Parathyroid adenoma (tissue), 2 donors: ENCODE results near the gene SYCP2.

Experiments used
- H2AFZ ChIP-seq: fragments of 300-600 bp; sonication (generic); one replicate; pipeline ENCODE4 v1.7.0; 2017; ENCODE audit warnings: antibody characterized with exemption, mild to moderate bottlenecking
- H3K27ac ChIP-seq: fragments of 300-600 bp; sonication (generic); one replicate; pipeline ENCODE4 v1.7.0; 2017
- H3K27me3 ChIP-seq: fragments of 300-600 bp; sonication (generic); one replicate; pipeline ENCODE4 v1.7.0; 2017; ENCODE audit warnings: low read length; ENCODE audit not compliant: control insufficient read depth, insufficient read depth
- H3K36me3 ChIP-seq: fragments of 300-600 bp; sonication (generic); one replicate; pipeline ENCODE4 v1.7.0; 2017; ENCODE audit warnings: low read length; ENCODE audit not compliant: control insufficient read depth, insufficient read depth
- H3K4me1 ChIP-seq: fragments of 300-600 bp; sonication (generic); one replicate; pipeline ENCODE4 v1.7.0; 2017; ENCODE audit warnings: control low read depth
- H3K4me2 ChIP-seq: fragments of 300-600 bp; sonication (generic); one replicate; pipeline ENCODE4 v1.7.0; 2017; ENCODE audit warnings: low read length
- H3K4me3 ChIP-seq: fragments of 300-600 bp; sonication (generic); one replicate; pipeline ENCODE4 v1.7.0; 2017; ENCODE audit warnings: low read depth, low read length
- H3K79me2 ChIP-seq: fragments of 300-600 bp; sonication (generic); one replicate; pipeline ENCODE4 v1.7.0; 2017; ENCODE audit warnings: control low read depth
- H3K9ac ChIP-seq: fragments of 300-600 bp; sonication (generic); one replicate; pipeline ENCODE4 v1.7.0; 2017; ENCODE audit warnings: mild to moderate bottlenecking
- H3K9me3 ChIP-seq: fragments of 300-600 bp; sonication (generic); one replicate; pipeline ENCODE4 v1.7.0; 2017; ENCODE audit warnings: low read length; ENCODE audit not compliant: control insufficient read depth
- TF ChIP-seq, protein P1 (sequence below): fragments of 300-600 bp; sonication (generic); IDR thresholded peaks from one replicate; pipeline ENCODE4 v1.7.0; 2017; ENCODE audit warnings: antibody characterized with exemption, mild to moderate bottlenecking
- donor health status: primary hyperparathyroidism.

The SYCP2 gene

DNA sequence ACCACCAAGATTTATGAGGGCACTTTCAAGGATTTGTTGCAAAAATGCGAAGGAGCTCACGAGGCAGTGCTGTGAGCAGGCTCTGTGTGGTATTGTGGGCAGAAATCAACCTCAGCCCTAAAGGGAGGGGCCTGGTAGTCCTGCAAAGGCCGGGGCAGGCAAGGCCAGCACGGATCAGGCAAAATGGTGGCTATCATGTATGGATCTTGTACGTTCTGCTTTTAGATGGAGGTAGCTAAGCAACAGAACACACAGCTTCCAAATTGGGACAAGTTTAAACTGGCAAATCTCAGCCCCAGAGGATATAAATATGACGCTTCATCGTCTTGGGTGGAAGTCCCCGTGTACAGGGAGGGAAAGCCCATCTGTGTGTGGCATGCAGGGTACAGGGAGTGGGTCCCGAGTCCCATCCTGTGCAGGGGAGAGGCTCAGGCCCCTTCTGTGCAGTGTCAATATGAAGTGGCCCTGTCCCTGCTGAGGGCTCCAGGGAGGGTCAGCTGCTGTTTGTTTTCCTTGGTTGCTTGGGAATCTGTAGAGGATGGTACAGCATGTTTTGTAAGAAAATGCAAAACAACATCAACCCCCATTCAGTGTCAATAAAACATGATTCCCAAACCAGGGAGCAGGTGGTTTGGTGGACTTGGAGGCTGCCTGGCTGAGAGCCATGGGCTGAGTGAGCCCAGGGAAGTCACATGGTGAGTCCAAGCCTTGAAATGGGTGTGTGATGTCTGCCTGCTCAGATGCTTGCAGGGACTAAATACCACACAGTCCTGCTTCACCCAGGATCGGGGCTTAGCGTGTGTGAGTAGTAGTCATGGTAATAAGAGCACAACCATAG is 113.0 kb downstream of the SYCP2 start:
- no peaks in the 10 kb centered on the region for H3K79me2 ChIP-seq
- H3K27ac ChIP-seq = no peak overlapping the region
- H3K4me3 ChIP-seq = no peak overlapping the region
- H3K27me3 ChIP-seq = no peaks in the 10 kb centered on the region
- no peak overlapping the region for H3K4me2 ChIP-seq
- no peaks in the 10 kb centered on the region for H3K4me1 ChIP-seq
- H3K9ac ChIP-seq = no peak overlapping the region
- no peaks in the 10 kb centered on the region for H3K9me3 ChIP-seq
- no peaks in the 10 kb centered on the region for H3K36me3 ChIP-seq
- TF ChIP-seq, protein P1, sequence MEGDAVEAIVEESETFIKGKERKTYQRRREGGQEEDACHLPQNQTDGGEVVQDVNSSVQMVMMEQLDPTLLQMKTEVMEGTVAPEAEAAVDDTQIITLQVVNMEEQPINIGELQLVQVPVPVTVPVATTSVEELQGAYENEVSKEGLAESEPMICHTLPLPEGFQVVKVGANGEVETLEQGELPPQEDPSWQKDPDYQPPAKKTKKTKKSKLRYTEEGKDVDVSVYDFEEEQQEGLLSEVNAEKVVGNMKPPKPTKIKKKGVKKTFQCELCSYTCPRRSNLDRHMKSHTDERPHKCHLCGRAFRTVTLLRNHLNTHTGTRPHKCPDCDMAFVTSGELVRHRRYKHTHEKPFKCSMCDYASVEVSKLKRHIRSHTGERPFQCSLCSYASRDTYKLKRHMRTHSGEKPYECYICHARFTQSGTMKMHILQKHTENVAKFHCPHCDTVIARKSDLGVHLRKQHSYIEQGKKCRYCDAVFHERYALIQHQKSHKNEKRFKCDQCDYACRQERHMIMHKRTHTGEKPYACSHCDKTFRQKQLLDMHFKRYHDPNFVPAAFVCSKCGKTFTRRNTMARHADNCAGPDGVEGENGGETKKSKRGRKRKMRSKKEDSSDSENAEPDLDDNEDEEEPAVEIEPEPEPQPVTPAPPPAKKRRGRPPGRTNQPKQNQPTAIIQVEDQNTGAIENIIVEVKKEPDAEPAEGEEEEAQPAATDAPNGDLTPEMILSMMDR = no peak
- H2AFZ ChIP-seq = no peak overlapping the region

DNA sequence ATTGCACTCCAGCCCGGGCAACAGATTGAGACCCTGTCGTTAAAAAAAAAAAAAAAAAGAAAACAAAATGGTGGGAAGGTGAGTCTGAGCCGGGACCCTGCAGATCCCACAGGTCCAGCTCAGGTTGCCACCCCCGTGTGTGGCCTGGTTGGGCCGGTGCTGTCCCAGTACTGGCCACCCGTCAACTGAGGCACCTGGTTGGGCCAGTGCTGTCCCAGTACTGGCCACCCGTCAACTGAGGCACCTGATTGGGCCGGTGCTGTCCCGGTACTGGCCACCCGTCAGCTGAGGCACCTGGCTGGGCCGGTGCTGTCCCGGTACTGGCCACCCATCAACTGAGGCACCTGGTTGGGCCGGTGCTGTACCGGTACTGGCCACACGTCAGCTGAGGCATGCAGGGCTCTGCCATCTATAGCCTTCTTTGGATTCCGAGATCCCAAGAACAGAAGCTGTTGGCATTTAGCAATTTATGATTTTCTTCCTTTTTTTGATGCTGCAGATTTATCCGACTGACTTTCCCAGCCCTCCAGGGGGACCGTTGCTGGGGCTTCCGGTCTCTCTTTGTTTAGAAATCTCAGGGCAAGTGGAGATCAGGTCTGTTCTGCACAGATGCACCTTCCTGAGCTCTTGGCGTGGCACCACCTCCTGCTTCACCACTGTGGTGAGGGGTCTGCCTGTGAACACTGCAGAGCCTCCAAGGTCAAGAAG is 113.8 kb downstream of the SYCP2 start:
- H3K4me3 ChIP-seq = no peak overlapping the region
- no peak overlapping the region for H3K4me2 ChIP-seq
- TF ChIP-seq, protein P1 = no peak
- H3K9ac ChIP-seq = no peak overlapping the region
- H3K4me1 ChIP-seq = no peaks in the 10 kb centered on the region
- H3K79me2 ChIP-seq = no peaks in the 10 kb centered on the region
- H3K9me3 ChIP-seq = no peaks in the 10 kb centered on the region
- H3K36me3 ChIP-seq = no peaks in the 10 kb centered on the region
- H3K27ac ChIP-seq = no peak overlapping the region
- H3K27me3 ChIP-seq = no peaks in the 10 kb centered on the region
- H2AFZ ChIP-seq = no peak overlapping the region

DNA sequence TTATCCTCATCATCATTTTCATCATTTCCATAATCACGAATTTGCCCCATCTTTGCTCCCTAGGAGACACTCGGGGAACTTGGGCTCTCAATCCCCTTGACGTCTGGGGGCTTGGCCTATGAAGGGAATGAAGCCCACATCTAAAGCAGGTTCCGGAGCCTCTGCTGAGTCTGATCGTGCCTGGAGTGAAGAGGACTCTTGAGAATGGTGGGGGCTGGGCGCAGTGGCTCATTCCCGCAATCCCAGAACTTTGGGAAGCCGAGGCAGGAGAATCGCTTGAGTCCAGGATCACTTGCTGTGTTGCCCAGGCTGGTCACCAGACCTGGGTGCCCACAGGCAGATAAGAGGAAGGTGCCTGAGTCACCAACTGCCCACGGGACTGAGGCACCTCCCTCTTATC is 114.5 kb downstream of the SYCP2 start:
- Histone ChIP-seq H3K79me2 (no peaks in the 10 kb centered on the region), H3K36me3 (no peaks in the 10 kb centered on the region), H3K27ac (no peak overlapping the region), H3K4me1 (no peaks in the 10 kb centered on the region), H3K9ac (no peak overlapping the region), H3K9me3 (no peaks in the 10 kb centered on the region), H3K4me2 (no peak overlapping the region), H3K27me3 (no peaks in the 10 kb centered on the region), H2AFZ (no peak overlapping the region), H3K4me3 (no peak overlapping the region)
- TF ChIP-seq, protein P1 = no peak

DNA sequence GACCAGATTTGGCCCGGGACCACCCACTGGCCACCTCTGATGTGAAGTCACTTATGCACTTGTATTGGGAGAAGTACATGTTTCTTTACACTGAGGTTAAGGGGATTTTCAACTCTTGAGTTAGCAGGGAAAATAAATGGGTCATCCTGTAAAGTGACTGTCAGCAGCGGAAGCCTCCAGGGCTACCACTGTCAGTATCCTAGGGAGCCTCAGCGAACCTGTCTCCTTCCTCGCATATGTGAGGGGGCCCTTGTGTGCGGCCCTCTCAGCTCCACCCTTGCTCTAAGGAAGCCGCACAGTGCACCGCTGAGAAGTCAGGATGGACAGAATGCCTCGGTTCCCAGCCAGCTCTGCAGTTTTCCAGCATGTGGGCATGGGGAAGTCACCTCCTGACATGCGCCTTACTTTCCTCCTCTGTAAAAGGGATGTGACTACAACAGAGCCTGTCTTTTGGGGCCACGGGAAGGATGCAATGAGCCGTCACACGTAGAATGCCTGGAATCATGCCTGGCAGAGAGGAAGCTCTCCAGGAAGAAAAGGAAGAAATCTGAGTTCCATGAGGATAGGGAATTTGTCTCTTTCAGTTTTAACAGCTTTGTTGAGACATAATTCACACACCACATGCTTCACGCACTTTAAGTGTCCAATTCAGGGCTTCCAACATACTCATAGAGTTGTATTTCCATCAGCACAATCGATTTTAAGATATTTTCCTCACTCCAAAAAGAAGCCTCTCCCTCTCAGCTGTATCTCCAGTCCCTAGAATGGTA is 115.4 kb downstream of the SYCP2 start:
- H3K27me3 ChIP-seq = no peaks in the 10 kb centered on the region
- H3K4me1 ChIP-seq = no peaks in the 10 kb centered on the region
- no peaks in the 10 kb centered on the region for H3K36me3 ChIP-seq
- no peak overlapping the region for H3K4me3 ChIP-seq
- H2AFZ ChIP-seq = no peak overlapping the region
- H3K79me2 ChIP-seq = no peaks in the 10 kb centered on the region
- no peak overlapping the region for H3K4me2 ChIP-seq
- TF ChIP-seq, protein P1 = no peak
- H3K27ac ChIP-seq = no peak overlapping the region
- H3K9ac ChIP-seq = no peak overlapping the region
- H3K9me3 ChIP-seq = no peaks in the 10 kb centered on the region
